H1 (cell line): ENCODE results near the gene IL36G. TPM values are rescaled to one million over a fixed set of nuclear protein-coding genes. Genes with fewer than 3 reads are reported as not detected.

Experiments
- CTCF ChIA-PET: fragments of 300-600 bp; sonication (Branson Sonifier 250); formaldehyde crosslinking; loops from one replicate; lab custom pipeline; 2021; ENCODE audit not compliant: partially characterized antibody; lab: Charles Lee
- POLR2A ChIA-PET: fragments of 300-600 bp; sonication (Branson Sonifier 250); formaldehyde crosslinking; loops from one replicate; lab custom pipeline; 2021; ENCODE audit warnings: inconsistent platforms; ENCODE audit not compliant: partially characterized antibody; lab: Charles Lee
- DNase-seq, 2 experiments: peaks; one replicate each; pipeline versions ENCODE4 v3.0.0 to v3.0.0-alpha.2; 2010 to 2022; ENCODE audit warnings: low spot score in 2 of 2, low read depth in 1 of 2, mixed read lengths in 1 of 2
- FAIRE-seq: peaks from 2 replicates; lab custom pipeline; 2011; peaks lifted over from hg19 to GRCh38; lab: Jason Lieb, UNC
- H2AFZ ChIP-seq: 2 replicates; pipeline ENCODE4 v1.8.1; 2012; ENCODE audit warnings: low read length, inconsistent platforms
- H2AK5ac ChIP-seq: 2 replicates; pipeline ENCODE4 v1.6.1; 2013; ENCODE audit warnings: low read depth, low read length
- H2BK120ac ChIP-seq: replicated peaks from 2 replicates; pipeline ENCODE3; 2013; ENCODE audit warnings: low read depth, low read length, inconsistent platforms
- H2BK12ac ChIP-seq: 2 replicates; pipeline ENCODE4 v1.6.1; 2013; ENCODE audit warnings: low read depth, low read length
- H2BK15ac ChIP-seq: 2 replicates; pipeline ENCODE4 v1.6.1; 2013; ENCODE audit warnings: low read length
- H2BK20ac ChIP-seq: 2 replicates; pipeline ENCODE4 v1.6.1; 2013; ENCODE audit warnings: low read length
- H2BK5ac ChIP-seq: 2 replicates; pipeline ENCODE4 v1.6.1; 2013; ENCODE audit warnings: low read depth, low read length
- H3K14ac ChIP-seq: 2 replicates; pipeline ENCODE4 v1.6.1; 2013; ENCODE audit warnings: inconsistent platforms; ENCODE audit not compliant: insufficient read length
- H3K18ac ChIP-seq: 2 replicates; pipeline ENCODE4 v1.6.1; 2013; ENCODE audit warnings: low read length; ENCODE audit errors: extremely low read depth
- H3K23ac ChIP-seq: 2 replicates; pipeline ENCODE4 v1.6.1; 2013; ENCODE audit warnings: inconsistent platforms; ENCODE audit not compliant: insufficient read length
- H3K23me2 ChIP-seq: 2 replicates; pipeline ENCODE4 v1.6.1; 2013; ENCODE audit warnings: low read depth, low read length
- H3K27ac ChIP-seq: 2 replicates; pipeline ENCODE4 v1.6.1; 2011; ENCODE audit warnings: low read depth, low read length, inconsistent platforms
- H3K27me3 ChIP-seq, 4 experiments: replicated peaks in 1 of 4; 1 replicate in 1 of 4; 2 replicates in 3 of 4; pipeline versions ENCODE4 v1.6.1 to v1.8.1; 2011 to 2013; ENCODE audit warnings: low read length in 3 of 4, mild to moderate bottlenecking in 3 of 4, inconsistent platforms in 2 of 4, mixed read lengths in 2 of 4, moderate library complexity in 1 of 4; ENCODE audit not compliant: control insufficient read depth in 3 of 4, insufficient read depth in 3 of 4; ENCODE audit errors: extremely low read depth in 1 of 4
- H3K36me3 ChIP-seq, 4 experiments: 2 replicates each; pipeline versions ENCODE4 v1.6.1 to v1.8.1; 2011 to 2013; ENCODE audit warnings: mild to moderate bottlenecking in 4 of 4, low read length in 3 of 4, moderate library complexity in 2 of 4, control low read depth in 1 of 4, inconsistent platforms in 1 of 4; ENCODE audit not compliant: insufficient read depth in 4 of 4, control insufficient read depth in 2 of 4
- H3K4ac ChIP-seq: replicated peaks from 2 replicates; pipeline ENCODE3; 2013; ENCODE audit warnings: low read length, low read depth, mixed read lengths, inconsistent platforms; ENCODE audit not compliant: insufficient read length
- H3K4me1 ChIP-seq, 4 experiments: replicated peaks in 1 of 4; 1 replicate in 1 of 4; 2 replicates in 3 of 4; pipeline versions ENCODE4 v1.6.1 to v1.8.1; 2011 to 2013; ENCODE audit warnings: low read length in 3 of 4, inconsistent platforms in 2 of 4, mixed read lengths in 1 of 4; ENCODE audit not compliant: insufficient read depth in 4 of 4, control insufficient read depth in 3 of 4
- H3K4me2 ChIP-seq, 2 experiments: 2 replicates each; pipeline versions ENCODE4 v1.6.1 to v1.8.1; 2011 to 2013; ENCODE audit warnings: low read depth in 2 of 2, low read length in 2 of 2, control low read depth in 1 of 2, inconsistent platforms in 1 of 2, mild to moderate bottlenecking in 1 of 2; ENCODE audit not compliant: insufficient read depth in 1 of 2
- H3K4me3 ChIP-seq, 4 experiments: fragments of 200-600, 300-600 bp in 1 of 4; sonication (generic), shearing (Covaris generic), sonication (Bioruptor Twin) in 1 of 4; 2 replicates each; pipeline versions ENCODE4 v1.5.1 to v1.8.1; 2011 to 2016; ENCODE audit warnings: low read length in 4 of 4, low read depth in 3 of 4, control low read depth in 2 of 4, inconsistent platforms in 2 of 4, mild to moderate bottlenecking in 2 of 4, mixed read lengths in 1 of 4, moderate library complexity in 1 of 4; ENCODE audit not compliant: insufficient read depth in 2 of 4; ENCODE audit errors: extremely low read depth in 1 of 4
- H3K56ac ChIP-seq: replicated peaks from 2 replicates; pipeline ENCODE3; 2013; ENCODE audit warnings: low read depth, mild to moderate bottlenecking, mixed read lengths, low read length, inconsistent platforms; ENCODE audit not compliant: insufficient read length
- H3K79me1 ChIP-seq: 2 replicates; pipeline ENCODE4 v1.6.1; 2013; ENCODE audit warnings: low read depth, low read length, control low read depth
- H3K79me2 ChIP-seq, 2 experiments: 2 replicates each; pipeline versions ENCODE4 v1.6.1 to v1.8.1; 2012 to 2013; ENCODE audit warnings: low read length in 2 of 2, mild to moderate bottlenecking in 2 of 2, inconsistent platforms in 1 of 2; ENCODE audit not compliant: insufficient read depth in 2 of 2, control insufficient read depth in 1 of 2
- H3K9ac ChIP-seq, 4 experiments: replicated peaks in 1 of 4; 1 replicate in 1 of 4; 2 replicates in 3 of 4; pipeline versions ENCODE4 v1.6.1 to v1.8.1; 2011 to 2013; ENCODE audit warnings: low read depth in 3 of 4, low read length in 3 of 4, control low read depth in 2 of 4, mild to moderate bottlenecking in 2 of 4, moderate library complexity in 2 of 4, inconsistent platforms in 1 of 4; ENCODE audit errors: extremely low read depth in 1 of 4
- H3K9me3 ChIP-seq, 2 experiments: 2 replicates each; pipeline versions ENCODE4 v1.6.1 to v1.8.1; 2012 to 2013; ENCODE audit warnings: mild to moderate bottlenecking in 2 of 2, moderate library complexity in 2 of 2, control low read depth in 1 of 2, inconsistent platforms in 1 of 2, low read depth in 1 of 2, low read length in 1 of 2, mixed read lengths in 1 of 2; ENCODE audit not compliant: insufficient read depth in 2 of 2
- H4K20me1 ChIP-seq, 2 experiments: replicated peaks in 1 of 2; 2 replicates each; pipeline versions ENCODE3 to v1.8.1; 2011 to 2013; ENCODE audit warnings: inconsistent platforms in 2 of 2, low read length in 2 of 2, mild to moderate bottlenecking in 1 of 2; ENCODE audit not compliant: insufficient read depth in 2 of 2, control insufficient read depth in 1 of 2
- H4K5ac ChIP-seq: 2 replicates; pipeline ENCODE4 v1.6.1; 2013; ENCODE audit warnings: low read length, low read depth, mixed read lengths, inconsistent platforms; ENCODE audit not compliant: insufficient read length
- H4K8ac ChIP-seq: 2 replicates; pipeline ENCODE4 v1.8.0; 2013; ENCODE audit warnings: mild to moderate bottlenecking, moderate library complexity, low read length, inconsistent platforms; ENCODE audit not compliant: insufficient read depth; ENCODE audit errors: extremely low read depth
- H4K91ac ChIP-seq: replicated peaks from 2 replicates; pipeline ENCODE3; 2013; ENCODE audit warnings: low read length, mixed read lengths, inconsistent platforms; ENCODE audit not compliant: insufficient read length
- BCL11A ChIP-seq, 2 experiments: IDR thresholded peaks; one replicate each; pipeline ENCODE4 v1.6.1; 2011; ENCODE audit warnings: low read depth in 2 of 2, low read length in 2 of 2, mild to moderate bottlenecking in 2 of 2
- EZH2 ChIP-seq: fragments of 200-600 bp; sonication (generic); IDR thresholded peaks from 2 replicates; pipeline ENCODE4 v1.7.1; 2012; ENCODE audit warnings: low read depth, mild to moderate bottlenecking, moderate library complexity, low read length, inconsistent platforms; ENCODE audit not compliant: severe bottlenecking
- HDAC2 ChIP-seq, 2 experiments: fragments of 300-600 bp in 1 of 2; sonication (generic) in 1 of 2; IDR thresholded peaks; 2 replicates each; pipeline ENCODE4 v1.6.1; 2011 to 2012; ENCODE audit warnings: low read depth in 2 of 2, low read length in 2 of 2, mild to moderate bottlenecking in 2 of 2, moderate library complexity in 2 of 2, borderline replicate concordance in 1 of 2, inconsistent platforms in 1 of 2
- POU5F1 ChIP-seq: IDR thresholded peaks from 2 replicates; pipeline ENCODE4 v1.6.1; 2011; ENCODE audit warnings: low read depth, mild to moderate bottlenecking, low read length, moderate library complexity
- RNF2 ChIP-seq: fragments of 200-900, 300-1000 bp; sonication (generic); IDR thresholded peaks from 2 replicates; pipeline ENCODE4 v1.7.1; 2016; ENCODE audit warnings: borderline replicate concordance, low read depth, mild to moderate bottlenecking, antibody characterized with exemption, low read length; ENCODE audit not compliant: poor library complexity, severe bottlenecking; ENCODE audit errors: missing control alignments
- RXRA ChIP-seq: IDR thresholded peaks from 2 replicates; pipeline ENCODE4 v1.6.1; 2011; ENCODE audit warnings: low read depth, mild to moderate bottlenecking, low read length, moderate library complexity; ENCODE audit not compliant: insufficient read depth
- TEAD4 ChIP-seq: IDR thresholded peaks from 2 replicates; pipeline ENCODE4 v1.6.1; 2012; ENCODE audit warnings: low read depth, low read length, inconsistent platforms, mixed read lengths
- WGBS, 2 experiments: shearing (Covaris generic) in 1 of 2; methylation state at CpG; one replicate each; pipeline versions ENCODE4 v1.1.6 to v1.1.7; 2013 to 2015; ENCODE audit warnings: low lambda C conversion rate in 2 of 2, mixed read lengths in 2 of 2, inconsistent platforms in 1 of 2, low coverage in 1 of 2, missing lambda C conversion rate in 1 of 2; ENCODE audit not compliant: insufficient replicate concordance in 2 of 2, insufficient coverage in 1 of 2, insufficient read length in 1 of 2; ENCODE audit errors: extremely low coverage in 1 of 2, missing lambda C conversion rate in 1 of 2; 5-methylcytosine and 5-hydroxymethylcytosine counted together
- polyA plus RNA-seq, 7 experiments: library from polyadenylated mRNA; depleted of rRNA in 3 of 7; stranded (reverse) in 5 of 7; unstranded in 2 of 7; fragments of >200 nt in 5 of 7; fragments of 200-250 nt in 2 of 7; gene quantifications; 1 replicate in 5 of 7; 2 replicates in 1 of 7; 4 replicates in 1 of 7; pipeline versions ENCODE4 v1.2.1 to v1.2.3, GENCODE V29; 2011 to 2013; ENCODE audit warnings: missing spikeins in 2 of 7, mixed read lengths in 2 of 7
- total RNA-seq: library from RNA; stranded (reverse); fragmentation: NEBNext Ultra II Directional; extraction: Animal tissue kit (Norgen Biotek cat#: 25700); gene quantifications from 2 replicates; pipeline ENCODE4 v1.2.1, GENCODE V29; 2021
- TF ChIP-seq, protein P1 (sequence below), 3 experiments: IDR thresholded peaks; 1 replicate in 2 of 3; 2 replicates in 1 of 3; pipeline versions ENCODE4 v1.5.1 to v1.6.1; 2011; ENCODE audit warnings: low read length in 3 of 3, mild to moderate bottlenecking in 3 of 3, inconsistent platforms in 2 of 3, low read depth in 1 of 3, moderate library complexity in 1 of 3; ENCODE audit not compliant: insufficient read depth in 1 of 3; ENCODE audit errors: control extremely low read depth in 1 of 3

The IL36G gene
- total and polyA plus RNA-seq, 2 of the 8 experiments (the other 6 are each of a cell fraction or from before 2014, with no cell fraction given): 0.39 TPM; not detected in 1

DNA sequence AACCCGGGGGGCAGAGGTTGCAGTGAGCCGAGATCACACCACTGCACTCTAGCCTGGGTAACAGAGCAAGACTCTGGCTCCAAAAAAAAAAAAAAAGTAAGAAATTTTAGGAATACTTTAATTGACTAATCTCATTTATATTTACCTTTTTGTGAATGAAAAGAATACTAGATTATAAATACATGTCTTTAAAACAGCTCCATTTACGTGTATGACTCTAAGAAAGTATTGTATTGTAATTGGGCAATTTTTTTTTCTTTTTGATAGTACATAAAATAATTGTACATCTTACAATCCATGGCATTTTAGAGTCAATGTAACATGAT, 35.5 kb downstream of the IL36G start:
- H2BK15ac ChIP-seq: no peak overlapping the region
- no peaks in the 10 kb centered on the region for H3K79me2 ChIP-seq
- no peak for TF ChIP-seq RNF2
- no peak for TF ChIP-seq TEAD4
- no peak for TF ChIP-seq HDAC2 (IDR thresholded peaks at IDR 0.05; ENCODE audit: borderline replicate concordance in 1 of 2, low read depth in 2 of 2, low read length in 2 of 2)
- no peak for TF ChIP-seq POU5F1
- no peak for TF ChIP-seq RXRA
- TF ChIP-seq BCL11A (IDR thresholded peaks at IDR 0.05; ENCODE audit: low read depth in 2 of 2, low read length in 2 of 2): no peak
- TF ChIP-seq EZH2: no peak
- TF ChIP-seq, protein P1, sequence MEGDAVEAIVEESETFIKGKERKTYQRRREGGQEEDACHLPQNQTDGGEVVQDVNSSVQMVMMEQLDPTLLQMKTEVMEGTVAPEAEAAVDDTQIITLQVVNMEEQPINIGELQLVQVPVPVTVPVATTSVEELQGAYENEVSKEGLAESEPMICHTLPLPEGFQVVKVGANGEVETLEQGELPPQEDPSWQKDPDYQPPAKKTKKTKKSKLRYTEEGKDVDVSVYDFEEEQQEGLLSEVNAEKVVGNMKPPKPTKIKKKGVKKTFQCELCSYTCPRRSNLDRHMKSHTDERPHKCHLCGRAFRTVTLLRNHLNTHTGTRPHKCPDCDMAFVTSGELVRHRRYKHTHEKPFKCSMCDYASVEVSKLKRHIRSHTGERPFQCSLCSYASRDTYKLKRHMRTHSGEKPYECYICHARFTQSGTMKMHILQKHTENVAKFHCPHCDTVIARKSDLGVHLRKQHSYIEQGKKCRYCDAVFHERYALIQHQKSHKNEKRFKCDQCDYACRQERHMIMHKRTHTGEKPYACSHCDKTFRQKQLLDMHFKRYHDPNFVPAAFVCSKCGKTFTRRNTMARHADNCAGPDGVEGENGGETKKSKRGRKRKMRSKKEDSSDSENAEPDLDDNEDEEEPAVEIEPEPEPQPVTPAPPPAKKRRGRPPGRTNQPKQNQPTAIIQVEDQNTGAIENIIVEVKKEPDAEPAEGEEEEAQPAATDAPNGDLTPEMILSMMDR (IDR thresholded peaks at IDR 0.05; ENCODE audit: control extremely low read depth in 1 of 3, insufficient read depth in 1 of 3, low read depth in 1 of 3, low read length in 3 of 3): no peak
- ChIA-PET CTCF (interaction anchor here (1.5 kb wide), 1 partner anchor 67 kb away, joined by 3 read pairs; no protein-coding TSS in a partner anchor), POLR2A (no interaction called here)
- no peak overlapping the region for H3K27ac ChIP-seq
- H3K9ac ChIP-seq: no peak overlapping the region
- H3K79me1 ChIP-seq: no peaks in the 10 kb centered on the region
- no peak overlapping the region for H3K23ac ChIP-seq
- no peak overlapping the region for H2BK20ac ChIP-seq
- FAIRE-seq (no peak), DNase-seq (no peak)
- no peaks in the 10 kb centered on the region for H3K9me3 ChIP-seq
- 90% methylated on average over 3 of the region's 3 CpGs; no CpG with 5 or more reads in 1 of the 2 experiments for WGBS, 2 experiments
- no peaks in the 10 kb centered on the region for H4K20me1 ChIP-seq
- no peak overlapping the region for H4K91ac ChIP-seq
- no peaks in the 10 kb centered on the region for H3K36me3 ChIP-seq
- no peak overlapping the region for H2BK120ac ChIP-seq
- H2AK5ac ChIP-seq: no peak overlapping the region
- H3K27me3 ChIP-seq: no peaks in the 10 kb centered on the region
- no peak overlapping the region for H3K4ac ChIP-seq
- no peaks in the 10 kb centered on the region for H3K23me2 ChIP-seq
- H3K56ac ChIP-seq: no peak overlapping the region
- H3K14ac ChIP-seq: no peak overlapping the region
- H3K18ac ChIP-seq: no peak overlapping the region
- no peak overlapping the region for H2BK12ac ChIP-seq
- no peak overlapping the region for H3K4me2 ChIP-seq
- H4K5ac ChIP-seq: no peak overlapping the region
- no peaks in the 10 kb centered on the region for H3K4me1 ChIP-seq
- no peak overlapping the region for H3K4me3 ChIP-seq
- H2AFZ ChIP-seq: no peak overlapping the region
- H2BK5ac ChIP-seq: no peak overlapping the region
- no peak overlapping the region for H4K8ac ChIP-seq
